ENCODE measurements around the gene EXT2.

EXT2 gene

DNA sequence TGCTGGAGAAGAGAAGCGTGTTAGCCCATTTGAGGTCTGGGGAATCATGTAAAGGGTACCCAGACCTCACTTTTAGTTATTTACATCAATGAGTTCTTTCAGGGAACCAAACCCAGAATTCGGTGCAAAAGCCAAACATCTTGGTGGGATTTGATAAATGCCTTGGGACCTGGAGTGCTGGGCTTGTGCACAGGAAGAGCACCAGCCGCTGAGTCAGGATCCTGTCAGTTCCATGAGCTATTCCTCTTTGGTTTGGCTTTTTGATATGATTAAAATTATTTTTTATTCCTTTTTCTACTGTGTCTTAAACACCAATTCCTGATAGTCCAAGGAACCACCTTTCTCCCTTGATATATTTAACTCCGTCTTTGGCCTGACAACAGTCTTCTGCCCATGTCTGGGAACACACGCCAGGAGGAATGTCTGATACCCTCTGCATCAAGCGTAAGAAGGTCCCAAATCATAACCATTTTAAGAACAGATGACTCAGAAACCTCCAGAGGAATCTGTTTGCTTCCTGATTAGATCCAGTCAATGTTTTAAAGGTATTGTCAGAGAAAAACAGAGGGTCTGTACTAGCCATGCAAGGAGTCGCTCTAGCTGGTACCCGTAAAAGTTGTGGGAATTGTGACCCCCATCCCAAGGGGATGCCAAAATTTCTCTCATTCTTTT, 149.3 kb downstream of the EXT2 start:
- DNase-seq (ENCODE audit: low read depth) = no peak
- H3K4me3 ChIP-seq (ENCODE audit: low read depth, low read length) = no peak overlapping the region
- TF ChIP-seq, protein P1, sequence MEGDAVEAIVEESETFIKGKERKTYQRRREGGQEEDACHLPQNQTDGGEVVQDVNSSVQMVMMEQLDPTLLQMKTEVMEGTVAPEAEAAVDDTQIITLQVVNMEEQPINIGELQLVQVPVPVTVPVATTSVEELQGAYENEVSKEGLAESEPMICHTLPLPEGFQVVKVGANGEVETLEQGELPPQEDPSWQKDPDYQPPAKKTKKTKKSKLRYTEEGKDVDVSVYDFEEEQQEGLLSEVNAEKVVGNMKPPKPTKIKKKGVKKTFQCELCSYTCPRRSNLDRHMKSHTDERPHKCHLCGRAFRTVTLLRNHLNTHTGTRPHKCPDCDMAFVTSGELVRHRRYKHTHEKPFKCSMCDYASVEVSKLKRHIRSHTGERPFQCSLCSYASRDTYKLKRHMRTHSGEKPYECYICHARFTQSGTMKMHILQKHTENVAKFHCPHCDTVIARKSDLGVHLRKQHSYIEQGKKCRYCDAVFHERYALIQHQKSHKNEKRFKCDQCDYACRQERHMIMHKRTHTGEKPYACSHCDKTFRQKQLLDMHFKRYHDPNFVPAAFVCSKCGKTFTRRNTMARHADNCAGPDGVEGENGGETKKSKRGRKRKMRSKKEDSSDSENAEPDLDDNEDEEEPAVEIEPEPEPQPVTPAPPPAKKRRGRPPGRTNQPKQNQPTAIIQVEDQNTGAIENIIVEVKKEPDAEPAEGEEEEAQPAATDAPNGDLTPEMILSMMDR (IDR thresholded peaks at IDR 0.05; ENCODE audit: low read depth, low read length, missing control alignments) = no peak

DNA sequence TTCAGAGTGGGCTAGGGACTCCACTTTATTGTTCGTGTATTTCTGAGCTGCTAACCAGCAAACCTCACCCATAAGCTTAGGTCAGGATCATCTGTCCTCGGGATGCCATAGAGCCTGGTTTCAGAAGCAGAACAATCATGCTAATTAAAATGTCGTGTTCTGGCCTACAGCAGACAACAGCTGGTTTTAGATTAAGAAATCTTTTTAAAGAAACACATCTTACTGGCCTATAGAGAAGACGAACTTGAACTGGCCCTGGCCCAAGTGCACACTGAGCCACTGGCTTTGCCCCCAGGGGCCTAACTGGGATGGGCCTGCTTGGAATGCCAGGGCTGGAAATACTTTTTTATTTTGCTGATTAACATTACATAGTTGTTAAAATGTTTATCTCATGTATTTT, 151.2 kb downstream of the EXT2 start:
- H3K4me3 ChIP-seq (ENCODE audit: low read depth, low read length) = no peak overlapping the region
- no peak for DNase-seq (ENCODE audit: low read depth)
- TF ChIP-seq, protein P1 (IDR thresholded peaks at IDR 0.05; ENCODE audit: low read depth, low read length, missing control alignments) = no peak

DNA sequence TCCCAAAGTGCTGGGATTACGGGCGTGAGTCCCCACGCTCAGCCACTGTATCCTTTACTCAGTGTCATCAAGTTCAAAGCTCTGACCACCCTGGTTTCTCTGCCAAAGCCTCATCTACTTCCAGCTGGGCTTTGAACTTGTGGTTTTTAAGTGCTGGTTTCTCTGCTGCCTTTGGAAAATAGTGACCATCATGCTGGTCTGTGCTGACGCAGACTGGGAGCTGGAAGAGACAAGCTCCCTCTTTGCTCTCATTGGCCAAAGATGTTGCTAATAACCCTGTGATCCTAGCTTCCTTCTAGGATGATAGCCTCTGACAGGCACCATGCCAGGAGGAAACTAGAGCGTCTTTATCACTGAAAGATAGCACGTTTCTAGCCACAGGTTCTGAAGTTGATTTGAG, 152.0 kb downstream of the EXT2 start:
- no peak for DNase-seq (ENCODE audit: low read depth)
- TF ChIP-seq, protein P1 (IDR thresholded peaks at IDR 0.05; ENCODE audit: low read depth, low read length, missing control alignments) = no peak
- no peak overlapping the region for H3K4me3 ChIP-seq (ENCODE audit: low read depth, low read length)

DNA sequence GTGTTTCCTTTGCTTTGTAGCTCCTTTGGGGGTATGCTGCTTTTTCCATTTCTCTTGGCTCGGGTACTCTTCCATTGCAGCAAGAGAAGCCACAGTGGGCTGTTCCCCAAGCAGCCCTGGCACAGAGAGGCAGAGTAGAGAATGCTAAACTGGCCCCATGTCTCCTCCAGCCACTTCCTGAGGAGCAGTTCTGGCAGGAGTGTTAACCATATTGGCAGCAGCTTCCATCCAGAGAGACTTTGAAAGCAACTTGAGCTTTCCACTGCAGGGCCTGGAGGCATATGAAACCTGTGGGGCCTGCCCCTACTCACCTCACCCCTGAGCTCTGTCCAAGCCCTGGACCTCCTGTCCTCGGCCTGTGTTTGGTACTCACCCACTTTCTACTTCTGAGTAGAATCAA, 152.6 kb downstream of the EXT2 start:
- DNase-seq (ENCODE audit: low read depth) = no peak
- TF ChIP-seq, protein P1 (IDR thresholded peaks at IDR 0.05; ENCODE audit: low read depth, low read length, missing control alignments) = no peak
- no peak overlapping the region for H3K4me3 ChIP-seq (ENCODE audit: low read depth, low read length)

DNA sequence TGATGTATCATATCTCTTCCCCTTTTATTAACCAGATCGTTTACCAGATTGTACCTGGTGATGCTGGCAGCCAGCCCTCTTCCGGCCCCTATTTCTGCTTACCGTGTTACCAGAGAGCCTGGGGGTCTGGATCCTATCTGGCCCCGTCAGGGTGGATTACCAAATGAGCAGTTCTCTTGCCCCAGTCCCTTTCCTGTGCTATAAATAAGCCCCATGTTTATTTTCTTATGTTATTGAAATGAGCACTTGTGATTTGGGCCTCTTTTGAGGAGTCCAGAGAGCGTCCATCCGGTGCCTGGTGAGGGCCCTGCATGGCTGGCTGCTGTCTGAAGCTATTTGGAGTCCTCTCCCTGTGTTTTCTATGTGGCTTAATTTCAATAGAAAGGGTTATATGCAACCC, 154.9 kb downstream of the EXT2 start:
- DNase-seq (ENCODE audit: low read depth) = no peak
- TF ChIP-seq, protein P1 (IDR thresholded peaks at IDR 0.05; ENCODE audit: low read depth, low read length, missing control alignments) = no peak
- no peak overlapping the region for H3K4me3 ChIP-seq (ENCODE audit: low read depth, low read length)

DNA sequence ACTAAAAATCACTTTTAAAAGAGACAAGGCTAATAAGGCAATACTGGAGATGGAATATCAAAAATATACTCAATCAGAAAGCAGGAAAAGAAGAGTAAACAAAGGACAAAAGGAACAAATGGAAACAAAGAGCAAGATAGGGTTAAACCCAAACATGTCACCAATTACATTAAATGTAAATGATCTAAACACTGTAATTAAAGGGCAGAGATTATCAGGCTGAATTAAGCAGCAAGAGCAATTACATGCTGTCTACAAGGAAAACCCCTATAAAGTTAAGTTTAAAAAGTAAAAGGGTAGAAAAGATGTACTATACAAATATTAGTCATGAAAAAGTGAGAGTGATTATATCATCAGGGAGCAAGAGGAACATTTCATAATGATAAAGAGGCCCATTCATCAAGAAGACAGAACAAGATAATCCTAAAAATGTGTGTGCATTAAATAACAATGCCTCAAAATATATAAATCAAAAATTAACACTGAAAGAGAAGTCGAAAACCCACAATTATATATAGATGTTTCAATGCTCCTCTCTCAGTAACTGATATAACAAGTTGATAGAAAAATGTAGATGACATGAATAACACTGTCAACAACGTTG, 157.6 kb downstream of the EXT2 start:
- no peak overlapping the region for H3K4me3 ChIP-seq (ENCODE audit: low read depth, low read length)
- DNase-seq (ENCODE audit: low read depth) = no peak
- TF ChIP-seq, protein P1 (IDR thresholded peaks at IDR 0.05; ENCODE audit: low read depth, low read length, missing control alignments) = no peak

Data from GM12864 (cell line).